HG03432 (cell line): ENCODE data around the gene TP53TG5.

Source experiments
- ATAC-seq: cut with Tn5 transposase; IDR thresholded peaks from one replicate; pipeline ENCODE4 v1.9.1; 2021; ENCODE audit warnings: mild to moderate bottlenecking, moderate library complexity; ENCODE audit not compliant: unreplicated experiment

The TP53TG5 gene

DNA sequence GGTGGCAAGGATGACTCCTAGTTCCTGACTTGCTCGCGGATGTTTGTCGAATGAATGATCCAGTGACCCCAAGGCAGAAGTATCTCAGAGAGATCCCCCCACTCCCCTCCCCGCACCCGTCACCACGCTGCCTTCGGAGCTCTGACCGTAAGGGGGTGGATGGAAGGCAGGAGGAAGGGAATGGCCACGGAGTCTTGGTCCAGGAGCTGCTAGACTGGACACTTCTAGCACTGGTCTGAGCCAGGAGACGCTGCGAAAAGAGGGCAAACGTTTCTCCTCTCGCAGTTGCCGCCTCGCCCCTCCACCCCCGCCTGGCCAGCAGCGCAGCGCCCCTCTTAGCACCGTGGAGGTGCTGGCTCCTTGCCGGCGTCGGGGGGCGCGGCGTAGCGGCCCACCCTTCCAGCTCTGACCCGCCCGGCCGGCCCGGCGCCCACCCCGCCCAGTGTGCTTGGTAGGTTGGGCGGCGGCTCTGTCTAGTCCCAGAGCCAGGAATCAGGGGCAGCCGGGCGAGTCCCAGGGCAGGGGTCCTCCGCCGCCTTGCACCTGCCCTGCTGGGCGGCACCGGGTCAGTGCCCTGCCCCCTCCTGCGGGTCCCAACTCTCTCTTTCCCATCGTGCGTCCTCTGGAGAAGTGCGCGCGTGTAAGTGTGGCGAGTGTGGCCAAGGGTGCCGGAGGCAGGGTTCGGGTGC, 27.6 kb upstream of the TP53TG5 start:
- no peak for ATAC-seq

DNA sequence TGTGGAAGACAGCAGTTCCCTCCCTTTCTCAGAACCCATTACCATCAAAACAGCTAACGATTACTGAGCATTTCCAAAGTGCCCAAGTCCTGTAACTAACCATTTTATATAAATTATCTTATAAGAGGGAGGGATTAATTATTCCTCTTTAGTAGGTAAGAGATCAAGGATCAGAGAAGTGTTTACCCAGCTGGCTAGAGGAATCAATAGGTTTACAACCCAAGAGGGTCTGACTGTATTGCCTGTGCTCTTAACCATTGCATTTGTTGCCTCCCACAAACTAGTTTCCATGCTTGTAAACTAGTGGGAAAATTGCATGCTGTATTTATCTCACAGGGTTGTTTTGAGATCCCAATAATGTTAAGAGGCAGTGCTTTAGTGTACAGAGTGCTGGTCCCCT, 26.3 kb upstream of the TP53TG5 start:
- no peak for ATAC-seq

DNA sequence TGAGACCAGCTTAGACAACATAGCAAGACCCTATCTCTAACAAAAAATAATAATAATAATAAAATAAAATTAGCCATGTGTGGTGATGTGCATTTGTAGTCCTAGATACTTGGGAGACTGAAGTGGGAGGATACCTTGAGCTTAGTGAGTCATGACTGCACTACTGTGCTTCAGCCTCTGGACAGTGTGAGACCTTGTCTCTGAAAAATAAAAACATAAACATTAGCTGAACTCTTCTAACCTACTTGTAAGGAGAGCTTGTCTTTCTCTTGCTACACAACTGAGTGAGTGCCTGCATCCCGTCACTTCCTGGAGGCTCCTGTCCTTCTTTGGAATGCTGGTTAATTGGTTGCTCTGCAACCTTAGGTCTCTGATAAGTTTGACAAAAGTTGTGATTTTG, 24.8 kb upstream of the TP53TG5 start:
- no peak for ATAC-seq

DNA sequence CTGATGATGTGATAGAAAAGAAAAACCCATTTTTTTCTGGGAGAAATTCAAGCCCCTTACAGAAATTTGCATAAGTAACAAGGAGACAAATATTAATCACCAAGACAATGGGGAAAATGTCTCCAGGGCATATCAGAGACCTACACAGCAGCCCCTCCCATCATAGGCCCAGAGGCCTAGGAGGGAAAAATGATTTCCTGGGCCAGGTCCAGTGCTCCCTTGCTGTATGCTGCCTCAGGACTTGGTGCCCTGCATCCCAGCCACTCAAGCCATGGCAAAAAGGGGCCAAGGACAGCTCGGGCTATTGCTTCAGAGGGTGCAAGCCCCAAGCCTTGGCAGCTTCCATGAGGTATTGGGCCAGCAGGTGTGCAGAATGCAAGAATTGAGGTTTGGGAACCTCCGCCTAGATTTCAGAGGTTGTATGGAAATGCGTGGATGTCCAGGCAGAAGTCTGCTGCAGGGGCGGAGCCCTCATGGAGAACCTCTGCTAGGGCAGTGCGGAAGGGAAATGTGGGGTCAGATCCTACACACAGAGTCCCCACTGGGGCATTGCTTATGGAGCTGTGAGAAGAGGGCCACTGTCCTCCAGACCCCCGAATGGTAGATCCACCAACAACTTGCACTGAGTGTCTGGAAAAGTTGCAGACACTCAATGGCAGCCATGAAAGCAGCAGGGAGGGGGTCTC, 22.4 kb upstream of the TP53TG5 start:
- ATAC-seq: no peak

DNA sequence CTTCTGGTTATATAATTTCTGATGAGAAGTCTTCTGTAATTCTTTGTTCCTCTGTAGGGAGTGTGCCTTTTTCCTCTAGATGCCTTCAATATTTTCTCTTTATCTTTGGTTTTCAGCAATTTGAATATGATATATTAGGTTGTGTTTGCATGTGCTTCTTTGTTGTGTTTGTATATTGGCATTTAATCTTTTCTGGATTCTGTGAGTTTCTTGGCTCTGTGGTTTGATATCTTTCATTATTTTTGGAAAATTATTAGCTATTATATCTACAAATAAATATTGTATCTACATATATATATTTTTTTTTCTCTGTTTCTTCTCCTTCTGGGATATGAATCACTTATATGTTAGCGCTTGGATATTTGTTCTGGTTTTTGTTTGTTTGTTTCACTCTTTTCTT, 20.9 kb upstream of the TP53TG5 start:
- no peak for ATAC-seq

DNA sequence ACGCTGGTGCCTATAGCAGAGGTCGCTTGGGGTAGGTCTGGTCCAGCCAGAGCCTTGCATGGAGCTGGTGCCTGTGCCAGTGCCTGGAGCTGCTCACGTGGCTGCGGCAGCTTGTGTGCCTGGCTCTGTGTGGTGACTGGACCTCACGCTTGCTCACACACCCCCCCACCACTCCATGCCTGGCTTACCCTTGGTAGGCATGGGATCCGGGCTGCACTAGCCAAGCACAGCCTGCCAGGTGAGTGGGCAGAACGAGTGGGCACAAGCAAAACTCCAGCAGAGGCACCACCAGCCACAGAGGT, 16.9 kb upstream of the TP53TG5 start:
- no peak for ATAC-seq

DNA sequence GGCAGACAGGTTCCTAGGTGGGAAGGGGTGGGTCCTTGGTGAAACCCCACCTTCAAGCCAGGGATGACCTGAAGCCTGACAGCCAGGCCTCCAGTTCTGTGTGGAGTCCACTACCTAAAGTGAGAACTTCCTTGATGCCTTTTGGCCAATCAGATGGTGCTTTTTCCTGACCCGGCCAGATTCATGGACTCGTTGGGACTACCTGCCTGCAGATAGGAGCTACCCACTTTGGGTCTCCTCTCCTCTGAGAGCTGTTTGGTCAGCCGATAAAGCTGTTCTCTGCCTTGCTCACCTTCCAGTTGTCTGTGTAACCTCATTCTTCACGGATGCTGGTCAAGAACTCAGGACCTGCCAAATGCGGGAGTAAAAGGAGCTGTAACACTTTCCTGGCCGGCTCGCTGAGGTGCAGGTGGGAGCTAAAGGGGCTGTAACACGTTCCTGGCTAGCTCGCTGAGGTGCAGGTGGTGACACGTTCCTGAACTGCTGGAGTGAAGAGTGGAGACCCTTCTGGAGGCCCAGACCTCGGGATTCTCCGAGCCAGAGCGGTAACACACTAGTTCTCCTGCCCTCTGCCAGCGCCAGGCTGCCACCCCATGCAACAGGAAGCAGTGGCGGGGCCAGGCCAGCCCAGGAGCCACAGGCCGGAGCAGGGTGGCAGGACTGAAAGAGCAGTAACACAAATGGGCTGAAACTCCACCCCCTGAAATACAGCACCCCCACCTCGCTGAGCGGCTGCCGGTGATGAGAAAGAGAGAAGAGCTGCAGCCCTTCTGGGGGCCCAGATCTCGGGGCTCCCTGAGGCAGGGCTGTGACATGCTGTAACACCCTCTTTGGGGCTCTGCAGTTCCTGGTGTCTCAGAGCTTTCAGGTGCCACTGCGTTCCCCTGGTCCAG, 16.3 kb upstream of the TP53TG5 start:
- ATAC-seq: no peak

DNA sequence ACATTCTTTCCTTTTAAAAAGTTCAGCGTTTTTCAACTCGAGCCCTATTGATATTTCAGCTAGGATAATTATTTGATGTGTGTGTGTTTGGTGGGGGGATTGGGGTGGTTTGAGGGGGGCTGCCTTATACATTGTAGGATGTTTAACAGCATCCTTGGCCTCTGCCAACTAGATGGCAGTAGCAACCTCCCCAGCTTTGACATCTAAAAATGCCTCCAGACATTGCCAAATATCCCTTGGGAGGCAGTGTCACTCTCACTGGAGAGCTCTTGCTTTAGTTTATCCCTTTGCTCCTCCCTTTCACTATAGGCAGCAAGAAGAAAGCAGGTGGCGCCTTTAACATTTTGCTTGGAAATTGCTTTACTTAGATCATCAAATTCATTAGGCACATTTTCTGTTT, 14.6 kb upstream of the TP53TG5 start:
- ATAC-seq: no peak

DNA sequence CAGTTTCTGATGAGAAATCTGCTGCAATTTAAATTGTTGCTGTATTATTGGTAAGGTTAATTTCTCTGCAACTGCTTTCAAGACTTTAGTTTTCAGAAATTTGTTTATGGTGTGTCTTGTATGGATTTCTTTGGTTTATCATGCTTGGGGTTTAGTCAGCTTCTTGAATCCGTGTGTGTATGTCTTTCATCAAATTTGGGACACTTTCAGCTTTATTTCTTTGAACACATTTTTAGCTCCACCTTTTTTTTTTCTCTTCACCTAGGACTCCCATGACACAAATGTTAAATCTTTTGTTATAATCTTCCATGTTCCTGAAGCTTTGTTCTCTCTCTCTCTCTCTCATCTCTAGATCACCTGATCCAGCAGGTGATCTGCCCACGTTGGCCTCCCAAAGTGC, 13.4 kb upstream of the TP53TG5 start:
- ATAC-seq: no peak

DNA sequence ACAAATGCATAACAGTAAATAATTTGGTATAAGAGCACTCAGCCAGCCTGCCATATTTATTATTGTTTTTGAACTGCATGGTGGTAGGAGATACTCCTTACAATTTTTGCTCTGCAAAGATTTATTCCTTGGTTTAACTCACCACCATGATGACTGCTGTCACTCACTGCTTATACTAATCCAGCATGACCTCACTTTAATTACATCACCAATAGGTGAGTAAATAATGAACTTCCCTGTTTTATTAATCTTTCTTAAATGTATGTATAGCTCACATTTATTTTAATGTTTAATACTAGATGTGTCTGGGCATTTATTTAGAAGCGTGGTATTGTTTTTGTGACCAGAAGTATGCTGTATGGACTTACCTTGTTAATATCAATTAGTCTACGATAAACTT, 12.8 kb upstream of the TP53TG5 start:
- no peak for ATAC-seq

DNA sequence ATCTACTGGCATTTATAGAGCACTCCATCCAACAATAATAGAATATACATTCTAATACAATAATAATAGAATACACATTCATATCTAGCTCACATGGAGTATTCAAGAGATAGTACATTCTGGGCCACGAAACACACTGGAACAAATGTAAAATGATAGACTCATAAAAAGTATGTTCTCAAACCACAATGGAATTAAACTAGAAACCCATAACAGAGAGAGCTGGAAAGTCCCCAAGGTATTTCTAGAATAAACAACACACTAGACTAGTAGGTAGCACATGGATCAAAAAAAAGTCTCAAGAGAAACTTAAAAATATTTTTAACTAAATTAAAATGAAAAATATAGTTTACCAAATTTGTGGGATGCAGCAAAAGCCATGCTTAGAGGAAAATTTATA, 9.1 kb upstream of the TP53TG5 start:
- ATAC-seq: no peak

DNA sequence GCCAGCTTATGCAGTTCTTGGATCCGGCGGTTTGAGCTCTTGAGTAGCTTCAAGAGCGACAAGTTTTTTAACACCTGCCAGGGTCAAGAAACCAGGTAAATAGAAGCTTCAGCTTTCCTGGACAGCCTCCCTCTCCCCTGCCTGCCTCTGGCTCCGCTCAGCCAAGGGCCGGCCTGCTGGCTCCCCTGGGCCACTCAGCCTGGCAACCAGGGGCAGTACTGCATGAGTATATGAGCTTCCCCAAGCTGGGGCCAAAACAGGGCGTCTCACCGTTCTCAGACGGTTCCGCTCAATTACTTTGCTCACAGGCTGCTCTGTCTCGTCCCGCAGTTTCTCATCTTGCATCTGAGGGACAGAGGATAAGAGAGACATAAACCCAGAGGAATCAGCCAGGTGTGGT, 856 bp downstream of the TP53TG5 start:
- no peak for ATAC-seq

DNA sequence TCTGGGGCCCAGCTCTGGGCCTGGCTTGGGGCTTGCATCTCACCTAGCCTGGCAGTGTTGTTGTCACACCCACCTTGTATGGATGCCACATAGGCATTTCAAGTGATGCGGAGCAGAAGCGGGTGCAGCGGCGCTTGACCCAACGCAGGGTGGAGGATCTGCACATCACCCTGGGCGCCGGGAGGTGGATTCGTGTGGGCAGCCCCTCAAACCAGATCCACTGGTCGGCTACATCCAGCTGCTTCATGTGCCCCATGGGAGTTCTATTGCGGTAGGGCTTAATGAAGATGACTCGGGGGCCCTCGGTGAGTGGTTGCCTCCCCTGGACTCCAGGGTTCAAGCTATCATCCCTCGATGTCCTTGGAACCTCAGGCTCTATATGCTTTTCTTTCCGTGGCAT, 3.2 kb downstream of the TP53TG5 start:
- no peak for ATAC-seq

DNA sequence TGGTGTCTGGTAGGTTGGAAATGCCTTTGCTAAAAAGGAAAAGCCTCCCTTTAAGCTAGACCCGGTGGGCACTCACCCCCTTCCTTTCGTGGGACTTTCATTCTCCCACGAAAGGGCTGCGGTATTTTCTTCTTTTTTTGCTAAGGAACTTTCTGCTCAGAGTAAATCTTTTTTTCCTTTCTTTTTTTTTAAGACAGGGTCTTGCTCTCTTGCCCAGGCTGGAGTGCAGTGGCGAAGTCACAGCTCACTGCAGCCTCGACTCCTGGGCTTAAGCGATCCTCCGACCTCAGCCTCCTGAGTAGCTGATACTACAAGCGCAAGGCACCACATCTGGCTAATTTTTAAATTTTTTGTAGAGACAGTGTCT, 4.0 kb downstream of the TP53TG5 start:
- no peak for ATAC-seq

DNA sequence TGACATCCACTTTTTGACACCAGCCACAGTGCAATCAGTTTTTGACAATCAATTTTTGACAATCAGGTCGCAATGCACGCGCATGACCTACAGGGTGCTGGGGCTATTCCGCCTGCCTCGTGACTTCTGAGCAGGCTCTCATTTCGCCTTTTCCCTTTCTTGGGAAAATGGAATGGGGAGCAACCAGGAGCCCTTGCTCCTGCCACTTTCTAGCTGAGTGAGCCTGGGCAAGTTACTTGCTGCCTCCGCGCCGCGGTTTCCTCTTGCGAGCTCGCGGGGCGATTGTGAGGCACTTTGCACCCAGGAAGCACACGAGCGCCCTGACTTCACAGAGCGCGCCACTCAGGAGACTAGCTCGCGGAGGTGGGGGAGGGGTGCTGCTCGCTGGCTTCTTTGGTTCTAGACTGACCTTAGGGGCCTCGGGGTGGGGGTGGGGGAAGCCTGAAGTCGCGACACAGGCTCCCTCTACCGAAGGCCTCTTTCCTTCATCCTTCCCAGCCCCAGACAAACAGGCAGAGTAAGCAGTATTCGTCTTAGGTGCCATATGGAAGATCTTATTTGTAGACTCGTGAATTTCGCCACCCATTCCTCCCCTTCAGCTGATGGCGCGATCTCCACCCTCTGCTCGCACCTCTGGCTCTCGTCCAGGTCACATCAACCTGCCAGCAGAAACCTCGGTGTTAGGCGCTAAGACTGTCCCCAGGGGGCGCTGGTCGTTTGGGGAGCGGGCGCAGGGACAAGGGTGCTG, 4.6 kb downstream of the TP53TG5 start:
- ATAC-seq: peak; percentile 87

DNA sequence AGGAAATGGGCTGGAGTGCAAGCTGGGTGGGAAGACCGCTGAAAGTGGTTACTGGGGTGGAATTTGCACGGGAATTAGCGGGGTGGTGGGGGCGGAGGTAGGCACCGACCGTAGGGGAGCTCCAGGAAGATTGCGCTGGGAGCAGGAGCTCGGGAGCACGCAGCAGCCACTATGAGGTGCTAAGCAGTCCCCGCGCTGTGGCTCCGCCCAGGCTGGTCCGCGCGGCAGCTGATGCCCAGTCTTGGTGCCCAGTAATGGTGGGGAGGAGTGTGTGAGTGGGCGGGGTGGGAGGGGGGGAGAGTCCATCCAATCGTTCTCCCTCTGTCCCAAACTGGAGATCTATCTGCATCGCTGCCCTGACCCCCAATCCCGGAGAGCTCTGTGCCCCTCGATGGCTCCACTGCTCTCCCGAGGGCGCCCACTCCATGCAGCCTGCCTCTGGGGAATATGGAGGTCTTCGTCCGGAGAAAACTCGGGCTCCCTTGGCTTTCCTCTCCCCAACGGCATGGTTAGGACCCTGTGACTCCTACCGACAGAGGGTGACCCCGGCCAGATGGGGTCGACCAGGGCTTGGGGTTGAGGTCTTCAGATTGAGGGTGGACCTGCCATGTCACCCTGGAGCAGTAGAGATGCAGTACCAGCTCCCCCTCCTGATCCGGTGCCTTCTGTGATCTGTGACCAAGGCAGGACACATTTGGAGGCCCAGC, 5.3 kb downstream of the TP53TG5 start:
- no peak for ATAC-seq

DNA sequence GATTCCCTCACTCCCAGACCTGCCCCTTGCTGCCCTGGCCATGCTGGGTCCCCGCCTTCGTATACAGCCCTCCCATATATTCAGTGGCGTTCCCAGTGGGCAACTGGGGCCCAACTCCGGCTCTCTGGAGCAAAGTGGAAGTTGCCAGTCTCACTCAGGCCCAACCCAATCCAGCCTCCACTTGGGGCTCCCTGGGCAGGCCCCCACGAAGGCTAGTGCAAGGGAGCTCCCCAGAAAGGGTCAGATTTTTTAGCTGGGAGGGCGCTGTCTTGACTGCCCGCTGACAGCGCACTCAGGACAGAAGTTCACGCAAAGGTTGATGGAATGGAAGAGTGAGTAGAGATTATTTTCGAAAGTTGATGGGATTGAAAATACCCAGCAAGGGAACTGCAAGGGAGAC, 5.9 kb downstream of the TP53TG5 start:
- no peak for ATAC-seq

DNA sequence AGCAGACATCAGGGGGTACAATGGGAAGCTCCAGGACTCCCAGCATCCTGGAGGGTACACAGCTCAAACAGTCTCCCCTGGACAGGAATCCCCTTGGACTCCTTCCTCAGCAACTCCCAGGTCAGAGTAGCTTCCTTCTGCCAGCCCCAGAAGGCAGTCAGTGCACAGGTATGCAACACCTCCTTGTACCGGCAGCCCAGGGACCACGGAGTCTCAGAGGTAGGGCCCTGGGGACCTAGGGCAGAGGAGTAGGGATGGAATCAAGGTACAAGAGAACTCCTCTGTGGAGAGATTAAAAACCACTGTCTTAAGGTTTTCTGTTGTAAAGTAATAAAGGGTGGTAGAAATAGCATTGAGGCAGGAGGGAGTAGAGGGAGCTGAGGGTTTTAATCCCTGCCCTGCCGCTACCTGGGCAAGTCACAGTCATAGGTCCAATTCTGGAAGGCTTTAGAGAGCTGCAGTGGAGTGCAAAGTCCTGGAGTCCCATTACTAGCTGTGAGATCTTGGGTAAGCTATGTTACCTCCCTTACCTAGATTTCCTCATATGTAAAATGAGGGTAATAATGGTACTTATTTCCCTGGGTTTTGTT, 7.5 kb downstream of the TP53TG5 start:
- ATAC-seq: no peak

DNA sequence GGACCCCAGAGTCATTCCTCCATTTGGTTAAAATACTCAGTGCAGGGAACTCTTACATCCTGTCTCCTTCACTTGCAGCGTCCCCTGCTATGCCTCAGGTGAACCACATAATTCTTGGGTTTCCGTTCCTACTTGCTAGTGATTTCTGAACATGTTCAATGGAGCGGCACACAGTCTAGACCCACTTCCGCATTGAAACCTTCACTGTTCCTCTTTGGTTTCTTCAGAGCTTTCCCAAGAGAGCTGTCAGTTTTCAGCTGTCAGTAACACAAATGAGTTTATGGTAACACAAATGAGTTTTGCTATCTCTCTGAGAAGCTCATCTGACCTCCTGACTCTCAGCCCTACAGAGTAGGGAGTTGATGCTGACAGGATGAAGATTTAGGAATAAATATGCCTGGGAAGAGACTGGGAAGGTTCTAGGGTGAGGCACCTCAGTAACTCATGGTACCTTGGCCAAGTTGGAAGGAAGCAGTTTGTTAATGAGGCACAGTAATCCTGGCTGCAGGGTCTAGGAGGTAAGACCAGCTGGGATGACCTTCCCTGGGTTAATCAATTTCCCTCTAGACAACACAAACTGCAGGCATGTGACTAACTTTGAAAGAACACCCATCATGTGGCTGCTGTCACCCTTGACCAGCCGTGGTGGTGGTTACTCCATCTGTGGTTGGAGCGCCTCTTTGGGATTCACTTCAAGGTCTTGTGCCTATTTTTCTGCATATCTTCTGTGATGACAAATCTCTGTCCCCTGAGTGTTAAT, 9.7 kb downstream of the TP53TG5 start:
- peak; percentile 79 for ATAC-seq

DNA sequence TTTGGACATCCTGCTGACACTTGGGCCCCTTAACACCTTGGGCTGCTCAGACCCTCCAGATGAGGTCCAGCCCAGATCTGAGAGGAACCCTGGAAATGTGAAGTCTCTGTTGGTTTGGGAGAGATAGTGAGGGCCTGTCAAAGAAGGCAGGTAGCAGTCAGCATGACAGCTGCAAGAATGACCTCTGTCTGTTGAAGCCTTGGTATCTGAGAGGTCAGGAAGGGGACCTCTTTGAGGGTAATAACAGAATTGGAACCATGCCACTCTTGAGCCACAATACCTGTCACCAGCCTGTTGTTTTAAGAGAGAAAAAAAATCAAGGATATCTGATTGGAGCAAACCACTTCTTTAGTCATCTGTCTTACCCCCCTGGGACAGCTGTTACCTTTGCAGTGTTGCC, 11.0 kb downstream of the TP53TG5 start:
- ATAC-seq: no peak
